ENCODE data around the gene RHBDD2. TPM values are rescaled to one million over a fixed set of nuclear protein-coding genes. Genes with fewer than 3 reads are reported as not detected.

Gene RHBDD2
- total RNA-seq, 1 experiment from 2014 or later: 92.7 TPM

- DNase-seq (ENCODE audit: low read depth): no peak
Observed at GRCh38 chr7:75920431-75921161, 41.8 kb downstream of the RHBDD2 start.

- no peak for DNase-seq (ENCODE audit: low read depth)
Observed at GRCh38 chr7:75921479-75921878, 42.6 kb downstream of the RHBDD2 start.

- no peak for DNase-seq (ENCODE audit: low read depth)
Observed at GRCh38 chr7:75922966-75923603, 44.3 kb downstream of the RHBDD2 start.

- DNase-seq (ENCODE audit: low read depth): no peak
Observed at GRCh38 chr7:75924256-75924655, 45.4 kb downstream of the RHBDD2 start.

GRCh38 chr7:75924889-75925288 is 46.1 kb downstream of the RHBDD2 start:
- DNase-seq (ENCODE audit: low read depth): no peak

- DNase-seq (ENCODE audit: low read depth): no peak
Observed at GRCh38 chr7:75925717-75926435, 47.0 kb downstream of the RHBDD2 start.

- no peak for DNase-seq (ENCODE audit: low read depth)
Observed at GRCh38 chr7:75928568-75928914, 49.7 kb downstream of the RHBDD2 start.

- no peak for DNase-seq (ENCODE audit: low read depth)
Observed at GRCh38 chr7:75931680-75932079, 52.8 kb downstream of the RHBDD2 start.

- DNase-seq (ENCODE audit: low read depth): peak; percentile 88
Observed at GRCh38 chr7:75937958-75938786, 59.3 kb downstream of the RHBDD2 start.

Other genes starting within 250 kb of the RHBDD2 start
- 20.5 and 43.3 TPM in 2 replicates for gene HIP1, start 140.1 kb upstream of the RHBDD2 start, total RNA-seq (2014; rRNA removed; shearing (Covaris generic))
- gene CCL26, start 106.8 kb upstream of the RHBDD2 start, total RNA-seq (2014; rRNA removed; shearing (Covaris generic)): 28.4 and 33.9 TPM in 2 replicates
- gene CCL24, start 65.2 kb upstream of the RHBDD2 start, total RNA-seq (2014; rRNA removed; shearing (Covaris generic)): not detected in 2 replicates
- 56.8 and 90.1 TPM in 2 replicates for gene POR, start 36.1 kb downstream of the RHBDD2 start, total RNA-seq (2014; rRNA removed; shearing (Covaris generic))
- gene TMEM120A, start 115.6 kb downstream of the RHBDD2 start, total RNA-seq (2014; rRNA removed; shearing (Covaris generic)): 15.7 and 19.6 TPM in 2 replicates
- 69.8 and 77.7 TPM in 2 replicates for gene STYXL1, start 169.0 kb downstream of the RHBDD2 start, total RNA-seq (2014; rRNA removed; shearing (Covaris generic))
- gene MDH2, start 169.1 kb downstream of the RHBDD2 start, total RNA-seq (2014; rRNA removed; shearing (Covaris generic)): 90.7 and 117 TPM in 2 replicates